ENCODE measurements around the gene ERI2.
"Not testable (repeated sequence)": the region's sequence is repeated elsewhere in the genome, so short reads cannot be mapped to it uniquely, and the experiment has no call there.

The ERI2 gene

GRCh38 chr16:20764448-20764847 lies 41.8 kb downstream of the ERI2 start:
- not testable (repeated sequence) for DNase-seq (ENCODE audit: low read depth)

- DNase-seq (ENCODE audit: low read depth) = peak; percentile 26
Measured at GRCh38 chr16:20763461-20764232, 42.6 kb downstream of the ERI2 start, which contains the start of gene ACSM3. Gene ACSM3 (plus strand): TSS chr16:20764014. CDS start chr16:20770035, 6,021 bp downstream.

- no peak for DNase-seq (ENCODE audit: low read depth)
Measured at GRCh38 chr16:20762404-20763123, 43.7 kb downstream of the ERI2 start.

GRCh38 chr16:20761175-20761574 lies 45.1 kb downstream of the ERI2 start:
- no peak for DNase-seq (ENCODE audit: low read depth)

GRCh38 chr16:20760346-20760745 lies 45.9 kb downstream of the ERI2 start:
- DNase-seq (ENCODE audit: low read depth) = no peak

- not testable (repeated sequence) for DNase-seq (ENCODE audit: low read depth)
Measured at GRCh38 chr16:20755799-20756198, 50.5 kb downstream of the ERI2 start.

GRCh38 chr16:20755238-20755637 lies 51.0 kb downstream of the ERI2 start:
- no peak for DNase-seq (ENCODE audit: low read depth)

GRCh38 chr16:20753727-20754126 lies 52.5 kb downstream of the ERI2 start:
- DNase-seq (ENCODE audit: low read depth) = no peak

- DNase-seq (ENCODE audit: low read depth) = no peak
Measured at GRCh38 chr16:20750558-20750957, 55.7 kb downstream of the ERI2 start.

GRCh38 chr16:20749474-20749873 lies 56.8 kb downstream of the ERI2 start:
- no peak for DNase-seq (ENCODE audit: low read depth)

- no peak for DNase-seq (ENCODE audit: low read depth)
Measured at GRCh38 chr16:20747030-20747816, 59.0 kb downstream of the ERI2 start.

- no peak for DNase-seq (ENCODE audit: low read depth)
Measured at GRCh38 chr16:20746461-20746860, 59.8 kb downstream of the ERI2 start.

All from activated T-helper 1 cell treated with Interleukin-2 at 50 U/mL for 16 hours (primary cell).